PC-3 (cell line): ENCODE data around the gene FUT2. TPM values are rescaled to one million over a fixed set of nuclear protein-coding genes. Genes with fewer than 3 reads are reported as not detected.

Experiments used
- ATAC-seq: fragments of 200-7000 bp; cut with Tn5 transposase; 2 replicates; pipeline ENCODE4 v1.9.1; 2020; ENCODE audit warnings: mild to moderate bottlenecking, moderate library complexity
- BruUV-seq: library from RNA; stranded (reverse); fragments of 400-500 nt; replicated peaks from 2 replicates; lab custom pipeline; 2021; lab: Mats Ljungman, UMichigan
- CTCF ChIA-PET: fragments of 300-600 bp; sonication (Branson Sonifier 250); formaldehyde crosslinking; loops from one replicate; lab custom pipeline; 2022; ENCODE audit warnings: antibody characterized with exemption; lab: Charles Lee
- POLR2A ChIA-PET: fragments of 300-600 bp; sonication (Branson Sonifier 250); formaldehyde crosslinking; loops from one replicate; lab custom pipeline; 2022; ENCODE audit warnings: antibody characterized with exemption; ENCODE audit not compliant: unreplicated experiment; lab: Charles Lee
- DNase-seq: peaks from one replicate; pipeline ENCODE4 v3.0.0-alpha.2; 2015
- H2AFZ ChIP-seq: fragments of 300-600 bp; sonication (generic); 2 replicates; pipeline ENCODE4 v1.6.0; 2016; ENCODE audit warnings: antibody characterized with exemption, low read length
- H3F3A ChIP-seq: fragments of 300-600 bp; sonication (generic); one replicate; pipeline ENCODE4 v1.6.0; 2017; ENCODE audit warnings: antibody characterized with exemption, low read length, control low read depth, mild to moderate bottlenecking; ENCODE audit not compliant: unreplicated experiment
- H3K27ac ChIP-seq: fragments of 300-600 bp; sonication (generic); 2 replicates; pipeline ENCODE4 v1.5.1; 2016; ENCODE audit warnings: mild to moderate bottlenecking, low read length
- H3K27me3 ChIP-seq: fragments of 300-600 bp; sonication (generic); 2 replicates; pipeline ENCODE4 v1.6.1; 2016; ENCODE audit warnings: low read length, mixed read lengths
- H3K36me3 ChIP-seq: fragments of 300-600 bp; sonication (generic); 2 replicates; pipeline ENCODE4 v1.6.1; 2016; ENCODE audit warnings: low read depth, mixed run types, low read length, mixed read lengths
- H3K4me1 ChIP-seq: fragments of 300-600 bp; sonication (generic); 2 replicates; pipeline ENCODE4 v1.5.1; 2016; ENCODE audit warnings: low read length; ENCODE audit not compliant: insufficient read depth
- H3K4me2 ChIP-seq: fragments of 300-600 bp; sonication (generic); 2 replicates; pipeline ENCODE4 v1.6.0; 2016; ENCODE audit warnings: low read length
- H3K4me3 ChIP-seq: fragments of 300-600 bp; sonication (generic); 2 replicates; pipeline ENCODE4 v1.5.1; 2016; ENCODE audit warnings: mild to moderate bottlenecking, low read length, mixed read lengths
- H3K79me2 ChIP-seq: fragments of 300-600 bp; sonication (generic); 2 replicates; pipeline ENCODE4 v1.6.1; 2017; ENCODE audit warnings: low read length, mixed read lengths
- H3K9ac ChIP-seq: fragments of 300-600 bp; sonication (generic); 2 replicates; pipeline ENCODE4 v1.6.0; 2016; ENCODE audit warnings: mild to moderate bottlenecking, low read length
- H3K9me2 ChIP-seq: fragments of 300-600 bp; sonication (generic); replicated peaks from 2 replicates; pipeline ENCODE4 v1.6.1; 2016; ENCODE audit warnings: mixed run types, low read length, mixed read lengths
- H3K9me3 ChIP-seq: fragments of 300-600 bp; sonication (generic); 2 replicates; pipeline ENCODE4 v1.6.1; 2016; ENCODE audit warnings: low read length, mixed read lengths
- H4K20me1 ChIP-seq: fragments of 300-600 bp; sonication (generic); 2 replicates; pipeline ENCODE4 v1.6.1; 2016; ENCODE audit warnings: low read length, mixed read lengths
- EZH2 ChIP-seq: fragments of 300-600 bp; sonication (generic); IDR thresholded peaks from one replicate; pipeline ENCODE4 v1.6.1; 2017; ENCODE audit warnings: antibody characterized with exemption, mild to moderate bottlenecking, low read length; ENCODE audit not compliant: unreplicated experiment
- EZH2phosphoT487 ChIP-seq: fragments of 300-600 bp; sonication (generic); IDR thresholded peaks from 2 replicates; pipeline ENCODE4 v1.6.1; 2018; ENCODE audit warnings: mild to moderate bottlenecking, antibody characterized with exemption, low read length, borderline replicate concordance
- intact Hi-C: fragments of 100-400 bp; cut with micrococcal nuclease; formaldehyde crosslinking; loops from 2 replicates; pipeline ENCODE4 v1.9.0; 2023
- total RNA-seq: library from RNA; depleted of rRNA; stranded (reverse); fragments of >200 nt; gene quantifications from 2 replicates; pipeline ENCODE4 v1.2.3, GENCODE V29; 2014
- TF ChIP-seq, protein P1 (sequence below): fragments of 300-600 bp; sonication (generic); conservative IDR thresholded peaks from 2 replicates; pipeline ENCODE4 v1.5.1; 2017; ENCODE audit warnings: antibody characterized with exemption, low read depth, mild to moderate bottlenecking, low read length

The FUT2 gene
- total RNA-seq, 1 experiment from 2014 or later = 0.69 TPM

DNA sequence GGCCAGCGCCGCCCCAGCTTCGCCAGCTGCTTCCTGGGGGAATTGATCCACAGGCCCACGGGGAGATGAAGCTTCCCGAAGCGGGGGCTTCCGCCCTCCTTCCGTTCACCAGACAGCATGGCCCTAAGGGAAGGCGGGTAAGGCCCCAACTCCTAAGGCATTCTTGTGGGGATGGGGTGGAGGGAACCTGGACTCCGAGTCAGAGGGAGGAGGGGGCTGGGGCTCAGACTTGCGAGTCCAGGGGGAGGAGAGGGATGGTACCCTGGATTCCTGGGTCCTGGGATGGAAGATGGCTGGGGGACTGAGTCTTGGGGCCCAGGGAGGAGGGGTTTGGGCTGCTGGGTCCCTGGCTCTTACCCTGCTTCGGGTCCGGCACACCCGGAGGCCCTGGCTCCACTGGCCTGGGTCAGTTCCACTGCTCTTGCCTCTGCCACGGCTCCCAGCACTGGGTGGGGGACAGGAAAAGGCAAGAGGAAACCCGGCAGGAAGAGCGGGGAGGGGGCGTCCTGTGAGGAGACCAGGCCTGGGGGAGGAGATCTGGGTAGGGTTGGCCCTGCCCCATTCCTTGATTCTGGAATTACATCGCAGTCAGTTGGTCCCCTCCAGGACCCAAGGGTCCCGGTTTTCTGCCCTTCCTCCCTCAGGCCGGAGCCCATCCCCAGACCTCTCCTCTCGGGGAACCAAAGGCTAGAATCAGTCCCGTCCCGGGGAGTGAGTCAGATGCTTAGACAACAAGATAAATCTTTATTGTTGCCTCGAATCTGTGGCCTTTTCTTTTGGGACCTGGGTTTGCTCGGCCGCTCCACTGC lies 44.6 kb downstream of the FUT2 start, which contains the start of gene RASIP1:
Gene RASIP1, minus strand, starts transcription at position 447 of the 809 bp plus-strand sequence. Its CDS starts 328 bp downstream, at position 119.
- BruUV-seq = no TSS peak
- Histone ChIP-seq H3K4me2 (no peak within 1 kb of the TSS), H3F3A (no peaks in the 10 kb centered on the region), H3K9me2 (no peaks in the 10 kb centered on the region), H3K4me1 (no peaks in the 10 kb centered on the region; the same call in 1 of the 2 replicates), H4K20me1 (no peaks in the 10 kb centered on the region), H3K79me2 (no peaks in the 10 kb centered on the region), H3K36me3 (no peaks in the 10 kb centered on the region), H3K9ac (no peak within 1 kb of the TSS), H3K9me3 (no peaks in the 10 kb centered on the region), H2AFZ (no peak within 1 kb of the TSS), H3K27ac (no peak within 1 kb of the TSS), H3K4me3 (no peak within 1 kb of the TSS), H3K27me3 (no peaks in the 10 kb centered on the region)
- CTCF ChIA-PET = no interaction called here
- ATAC-seq (no peak), DNase-seq (no peak)
- TF ChIP-seq, protein P1, sequence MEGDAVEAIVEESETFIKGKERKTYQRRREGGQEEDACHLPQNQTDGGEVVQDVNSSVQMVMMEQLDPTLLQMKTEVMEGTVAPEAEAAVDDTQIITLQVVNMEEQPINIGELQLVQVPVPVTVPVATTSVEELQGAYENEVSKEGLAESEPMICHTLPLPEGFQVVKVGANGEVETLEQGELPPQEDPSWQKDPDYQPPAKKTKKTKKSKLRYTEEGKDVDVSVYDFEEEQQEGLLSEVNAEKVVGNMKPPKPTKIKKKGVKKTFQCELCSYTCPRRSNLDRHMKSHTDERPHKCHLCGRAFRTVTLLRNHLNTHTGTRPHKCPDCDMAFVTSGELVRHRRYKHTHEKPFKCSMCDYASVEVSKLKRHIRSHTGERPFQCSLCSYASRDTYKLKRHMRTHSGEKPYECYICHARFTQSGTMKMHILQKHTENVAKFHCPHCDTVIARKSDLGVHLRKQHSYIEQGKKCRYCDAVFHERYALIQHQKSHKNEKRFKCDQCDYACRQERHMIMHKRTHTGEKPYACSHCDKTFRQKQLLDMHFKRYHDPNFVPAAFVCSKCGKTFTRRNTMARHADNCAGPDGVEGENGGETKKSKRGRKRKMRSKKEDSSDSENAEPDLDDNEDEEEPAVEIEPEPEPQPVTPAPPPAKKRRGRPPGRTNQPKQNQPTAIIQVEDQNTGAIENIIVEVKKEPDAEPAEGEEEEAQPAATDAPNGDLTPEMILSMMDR = no peak
- TF ChIP-seq EZH2 (no peak), EZH2phosphoT487 (no peak)
- intact Hi-C loops = no loop called here
- POLR2A ChIA-PET = no interaction called here

DNA sequence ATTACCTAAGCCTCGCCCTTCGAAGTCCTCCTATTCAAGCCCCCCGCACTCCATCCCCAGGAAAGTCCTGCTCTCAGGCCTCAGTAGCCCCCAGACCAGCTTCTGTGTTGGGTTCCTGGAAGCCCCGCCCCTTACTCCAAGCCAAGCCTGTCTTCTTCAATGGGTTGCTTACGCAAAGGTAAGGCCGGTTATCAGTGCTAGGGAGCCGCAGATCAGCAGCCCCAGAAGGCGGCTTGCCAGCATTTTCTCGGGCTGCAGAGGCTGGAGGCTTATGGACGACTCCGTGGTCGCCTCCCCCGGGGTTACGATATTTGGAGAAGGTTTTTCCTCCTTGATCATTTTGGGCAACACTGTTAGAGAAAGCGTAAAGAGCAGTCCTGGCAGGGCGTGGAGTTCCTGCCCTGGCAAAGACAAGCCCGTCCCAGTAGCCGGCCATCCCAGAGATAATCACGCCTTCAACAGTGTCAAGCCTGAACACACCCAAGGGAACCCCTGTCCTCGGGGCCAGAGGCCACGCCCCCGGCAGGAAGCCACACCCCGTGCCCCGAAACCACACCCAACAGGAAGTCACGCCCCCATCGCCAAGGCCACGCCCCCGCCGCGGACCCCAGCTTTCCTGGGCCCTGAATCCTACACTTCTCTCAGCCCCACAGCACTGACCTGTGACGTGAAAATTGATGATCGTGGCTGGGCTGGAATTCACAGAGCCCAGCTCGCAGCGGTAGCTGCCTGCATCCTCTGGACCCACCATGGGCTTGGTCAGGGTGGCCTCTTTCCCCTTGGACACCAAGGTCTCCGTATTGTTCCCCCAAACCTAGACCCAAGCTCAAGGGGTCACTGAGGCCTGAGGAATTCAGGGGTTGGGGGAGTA lies 45.6 kb downstream of the FUT2 start:
- H3K9me3 ChIP-seq = no peaks in the 10 kb centered on the region
- no peaks in the 10 kb centered on the region for H3K27me3 ChIP-seq
- intact Hi-C loops = no loop called here
- ATAC-seq = no peak
- no peaks in the 10 kb centered on the region for H4K20me1 ChIP-seq
- H3K27ac ChIP-seq = no peak overlapping the region
- TF ChIP-seq EZH2phosphoT487 (no peak), EZH2 (no peak)
- TF ChIP-seq, protein P1 = no peak
- ChIA-PET CTCF (no interaction called here), POLR2A (no interaction called here)
- no peak overlapping the region for H3K4me3 ChIP-seq
- no peak overlapping the region for H3K9ac ChIP-seq
- no peaks in the 10 kb centered on the region for H3K36me3 ChIP-seq
- no peak for DNase-seq
- H2AFZ ChIP-seq = no peak overlapping the region
- no peak overlapping the region for H3K4me2 ChIP-seq
- H3K4me1 ChIP-seq = no peaks in the 10 kb centered on the region; the same call in 1 of the 2 replicates
- no TSS peak for BruUV-seq
- no peaks in the 10 kb centered on the region for H3K9me2 ChIP-seq
- H3F3A ChIP-seq = no peaks in the 10 kb centered on the region
- no peaks in the 10 kb centered on the region for H3K79me2 ChIP-seq
